GM21529 (cell line): ENCODE data around the gene MCTP1.
A peak's percentile ranks its signal among the peaks of the same experiment; 100 is the strongest.
"Not testable (repeated sequence)": the region's sequence is repeated elsewhere in the genome, so short reads cannot be mapped to it uniquely, and the experiment has no call there.

ENCODE experiments used
- ATAC-seq: cut with Tn5 transposase; IDR thresholded peaks from one replicate; pipeline ENCODE4 v1.9.1; 2021; ENCODE audit not compliant: unreplicated experiment

MCTP1 gene

DNA sequence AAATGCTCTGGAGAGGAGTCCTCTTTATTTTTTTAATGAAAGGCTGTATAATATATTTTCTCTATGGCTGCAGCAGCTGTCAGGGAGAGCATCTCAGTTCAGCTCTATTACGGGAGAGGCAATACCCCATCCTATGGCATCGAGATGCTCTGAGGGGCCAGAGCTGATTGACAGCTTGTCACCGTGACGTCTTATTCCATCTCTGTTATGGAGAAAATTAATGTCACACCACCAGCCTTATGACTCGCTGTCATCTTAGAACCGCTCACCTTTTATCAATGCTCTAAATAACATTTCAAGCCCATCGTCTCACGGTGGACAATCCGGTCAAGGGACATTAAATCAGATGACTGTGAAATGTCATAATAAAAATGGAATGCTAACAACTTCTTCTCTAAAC, 392.9 kb downstream of the MCTP1 start:
- ATAC-seq, result no peak

- no peak for ATAC-seq
Observed at GRCh38 chr5:94891565-94891964, 393.3 kb downstream of the MCTP1 start.

GRCh38 chr5:94890907-94891306, 394.0 kb downstream of the MCTP1 start:
- ATAC-seq, result no peak

DNA sequence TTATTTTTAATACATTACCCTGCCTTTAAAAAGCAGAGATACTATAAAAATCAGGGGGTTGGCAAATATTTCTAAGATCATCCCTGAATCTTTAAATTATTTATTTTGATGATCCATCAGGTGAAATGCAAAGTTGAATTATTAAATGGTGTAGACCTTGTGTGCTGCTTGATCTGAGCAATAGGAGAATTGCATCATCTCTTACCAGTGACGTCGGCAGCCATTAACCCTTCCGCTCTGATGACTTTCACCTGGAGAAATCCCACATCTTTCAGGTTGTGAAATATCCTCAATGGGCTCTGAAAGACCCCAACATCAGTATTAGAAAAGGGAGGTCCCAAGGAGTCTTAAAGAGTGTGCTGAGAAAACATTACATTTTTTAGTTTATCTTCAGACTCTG, 396.2 kb downstream of the MCTP1 start:
- no peak for ATAC-seq

DNA sequence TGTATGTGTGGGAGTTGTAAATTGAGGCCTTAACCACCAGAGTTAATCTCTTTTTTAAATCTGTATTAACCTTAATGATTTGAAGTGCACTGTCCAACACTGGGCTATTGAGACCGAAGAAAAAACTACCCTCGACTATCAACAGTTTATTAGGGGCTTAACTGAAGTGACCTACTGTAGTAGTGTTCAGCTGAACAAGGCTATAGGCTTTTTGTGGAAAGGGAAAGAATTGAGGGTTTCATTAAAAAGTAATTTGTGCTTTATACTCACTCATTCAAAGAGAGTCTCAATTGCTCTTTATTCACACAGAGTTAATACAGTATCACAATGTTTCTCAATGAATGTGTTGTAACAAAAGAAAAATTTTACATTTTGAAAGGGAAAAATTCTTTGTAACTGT, 399.0 kb downstream of the MCTP1 start:
- ATAC-seq, result no peak

DNA sequence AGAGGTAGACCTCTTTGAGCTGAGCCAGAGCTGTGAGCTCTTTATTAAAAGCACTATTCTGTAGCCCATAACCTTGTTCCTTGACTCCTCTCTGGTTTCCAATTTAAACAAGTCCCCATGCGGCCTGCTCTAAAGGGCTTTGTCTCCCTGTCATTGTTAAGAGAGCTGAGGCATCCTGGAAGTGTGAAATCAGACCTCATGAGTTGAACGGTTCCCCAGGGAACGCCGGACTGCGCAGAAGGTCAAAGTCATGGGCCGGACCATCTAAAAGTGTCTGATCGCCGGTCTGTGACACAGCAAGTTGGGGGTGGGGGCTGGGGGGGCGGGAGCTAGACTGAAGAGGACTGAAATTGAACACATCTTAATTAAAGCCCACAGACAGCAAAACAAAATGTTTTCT, 400.6 kb downstream of the MCTP1 start:
- ATAC-seq, result no peak

DNA sequence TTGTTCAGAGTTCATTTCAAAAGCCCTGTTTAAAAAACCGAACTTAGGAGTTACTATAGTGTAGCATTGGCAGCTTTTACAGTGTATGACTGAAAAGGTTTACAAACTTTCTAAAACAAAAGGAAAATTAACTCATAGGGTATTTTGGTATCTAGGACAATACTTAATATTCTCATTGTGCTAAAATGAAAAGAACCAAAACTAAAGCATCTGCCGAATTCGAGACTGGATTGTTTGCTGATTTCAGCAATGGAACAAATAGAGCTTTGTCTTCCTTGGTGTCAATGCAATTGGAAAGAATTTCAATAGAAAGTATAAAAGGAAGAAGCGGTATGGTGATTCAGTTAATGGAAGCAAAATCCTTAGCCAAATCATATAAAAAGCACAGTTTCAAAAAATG, 412.4 kb downstream of the MCTP1 start:
- no peak for ATAC-seq

GRCh38 chr5:94870511-94871183, 414.2 kb downstream of the MCTP1 start:
- no peak for ATAC-seq

DNA sequence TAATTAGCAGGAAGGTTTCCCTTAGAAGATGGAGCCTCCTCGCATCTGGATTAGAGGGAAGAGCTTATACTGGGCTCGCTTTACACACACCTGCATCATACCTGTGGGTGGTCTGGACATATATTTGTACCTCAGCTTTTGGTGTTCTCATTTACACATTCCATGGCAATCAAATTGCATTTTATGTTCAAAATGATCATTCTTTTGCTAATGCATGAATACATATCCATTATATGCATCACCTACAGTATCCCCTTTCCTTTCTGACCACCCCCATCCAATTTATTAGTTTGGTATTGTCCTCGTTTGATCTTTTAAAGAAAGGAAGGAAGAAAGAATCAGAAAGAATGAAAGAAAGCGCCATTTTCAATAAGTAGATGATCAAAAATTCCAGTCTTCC, 415.0 kb downstream of the MCTP1 start:
- ATAC-seq, result no peak

DNA sequence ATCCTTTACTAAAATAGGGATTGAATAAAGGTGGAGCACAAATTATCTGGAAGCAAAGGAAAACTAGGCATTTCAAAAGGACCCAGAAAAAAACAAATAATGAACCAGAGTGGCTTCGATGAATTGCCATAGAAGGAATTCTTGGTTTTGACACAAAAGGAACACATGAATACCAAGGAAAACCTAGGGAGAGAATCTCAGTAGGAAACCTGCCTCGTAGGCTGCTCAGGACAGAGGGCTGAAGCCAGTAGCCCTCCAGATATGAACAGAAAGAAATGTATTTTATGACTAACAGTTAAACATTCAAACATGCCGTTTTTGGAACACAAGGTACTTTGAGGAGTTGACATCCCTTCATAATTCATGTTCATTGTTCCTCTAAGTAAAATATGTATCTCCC, 420.9 kb downstream of the MCTP1 start:
- no peak for ATAC-seq

DNA sequence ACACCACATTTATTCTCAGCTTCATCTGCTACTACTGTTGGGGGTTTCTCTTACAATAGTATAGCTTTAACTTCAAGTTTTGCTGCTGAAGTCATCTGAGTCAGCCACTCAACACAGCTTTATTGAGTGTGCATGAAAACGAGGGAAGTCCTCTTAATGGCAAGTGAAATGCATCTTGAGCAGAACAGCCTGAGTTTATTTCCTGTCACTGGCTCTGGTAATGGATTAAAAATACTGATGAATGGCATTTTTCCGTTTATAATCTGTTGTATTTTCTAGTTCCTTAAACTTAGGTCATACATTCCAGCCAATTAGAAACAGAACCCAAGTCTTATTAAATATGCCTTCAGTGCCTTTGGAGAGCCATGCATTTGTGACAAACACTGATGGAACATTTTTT, 427.8 kb downstream of the MCTP1 start:
- no peak for ATAC-seq

DNA sequence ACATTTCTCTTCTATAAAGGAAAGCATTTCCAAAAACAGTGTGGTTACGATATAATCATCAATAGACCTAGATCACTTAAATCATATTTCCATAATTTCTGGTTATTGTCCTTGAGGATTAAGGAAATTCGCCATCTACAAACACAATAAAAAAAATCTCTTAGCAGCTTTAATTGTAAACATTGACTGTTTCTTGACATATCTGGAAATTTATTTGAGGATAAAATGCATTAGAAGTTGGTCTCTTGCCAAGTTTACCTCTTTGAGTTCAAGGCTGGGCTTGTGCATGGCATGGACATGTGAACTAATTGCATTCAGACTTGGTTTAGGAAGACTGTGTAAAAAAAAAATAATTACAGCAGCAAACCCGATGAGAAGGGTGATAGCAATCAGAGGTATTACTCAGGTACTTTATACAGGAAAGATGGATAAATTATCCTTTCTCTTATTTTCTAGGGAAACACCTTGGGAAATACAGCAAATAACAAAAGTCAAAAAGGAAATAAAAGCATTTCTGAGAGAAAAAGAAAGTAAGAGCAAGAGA, 428.6 kb downstream of the MCTP1 start:
- no peak for ATAC-seq

- no peak for ATAC-seq
Observed at GRCh38 chr5:94855543-94855942, 429.4 kb downstream of the MCTP1 start.

DNA sequence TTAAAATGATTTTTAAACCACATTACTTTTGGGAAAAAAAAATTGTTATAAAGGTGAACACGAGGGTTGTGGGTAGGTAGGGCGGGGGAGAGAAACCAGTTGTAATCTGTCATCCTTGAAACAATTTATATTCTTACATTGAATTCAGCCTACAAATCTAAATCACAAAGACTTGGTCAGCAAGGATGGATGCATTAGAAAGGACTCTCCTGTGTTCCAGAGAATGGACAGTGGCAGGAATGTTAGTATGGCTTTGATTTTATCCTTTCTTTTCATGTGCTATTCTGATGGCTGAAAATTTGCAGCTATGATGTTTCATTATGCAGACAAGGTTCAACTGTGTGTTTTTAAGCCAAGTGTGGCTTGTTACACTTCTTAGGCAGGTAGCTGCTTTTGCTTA, 431.8 kb downstream of the MCTP1 start:
- ATAC-seq, result no peak

DNA sequence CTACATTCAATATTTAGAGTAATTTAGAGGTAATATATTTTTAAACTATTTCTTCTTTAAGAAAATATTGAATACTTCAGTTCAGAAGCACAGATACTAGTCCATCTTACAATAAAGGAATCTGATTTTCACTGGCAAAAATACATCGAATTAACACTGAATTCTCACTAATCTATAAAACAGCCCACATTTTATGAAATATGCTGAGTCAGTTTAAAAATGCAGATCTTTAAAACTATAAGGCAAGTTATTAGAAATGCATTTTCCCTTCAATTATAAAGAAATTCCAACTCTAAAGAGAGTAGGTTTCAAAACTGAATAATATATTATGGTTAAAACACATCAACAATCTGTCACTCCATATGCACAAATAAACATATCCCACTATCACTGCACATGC, 433.9 kb downstream of the MCTP1 start:
- no peak for ATAC-seq

DNA sequence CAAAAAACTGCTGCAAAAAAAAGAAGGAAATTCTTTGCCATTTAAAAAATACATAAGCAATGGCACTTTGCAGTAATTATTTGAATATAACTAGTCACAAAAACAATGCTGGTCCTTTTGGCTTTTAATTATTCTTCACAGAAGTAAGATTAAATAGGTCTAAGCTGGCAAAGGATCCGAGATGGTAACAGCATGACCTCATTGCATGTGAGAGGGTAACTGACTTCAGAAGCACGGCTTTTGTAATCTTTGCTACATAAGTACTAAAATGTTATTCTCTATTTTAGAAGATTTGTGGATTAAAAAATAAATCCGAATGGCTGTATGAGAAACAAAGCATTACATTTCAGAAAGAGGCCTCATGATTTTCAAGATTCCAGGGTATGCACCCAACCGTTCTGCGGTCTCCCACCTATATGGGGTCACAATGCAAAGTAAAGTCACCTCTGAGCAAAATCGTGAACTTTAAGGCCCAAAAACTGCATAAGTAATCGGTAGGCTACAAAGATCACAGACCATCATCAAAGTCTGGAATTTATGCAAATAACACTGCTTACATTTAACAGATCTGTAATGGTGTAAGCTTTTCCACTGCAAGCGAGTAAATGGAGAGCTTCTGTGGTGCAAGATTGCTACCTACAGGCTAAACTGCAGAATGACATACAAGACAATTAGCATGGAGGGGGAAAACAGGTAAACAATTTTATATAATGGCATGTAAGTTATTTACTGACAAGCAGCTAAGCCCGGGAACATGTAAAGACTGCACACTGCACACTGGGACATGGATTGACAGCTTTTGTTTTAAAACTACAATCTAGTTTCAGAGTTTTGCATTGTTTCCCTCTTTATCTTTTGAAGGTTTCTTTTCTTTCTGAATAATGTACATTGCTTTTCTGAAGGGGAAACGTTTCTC, 434.8 kb downstream of the MCTP1 start:
- ATAC-seq, result peak; percentile 96

- no peak for ATAC-seq
Observed at GRCh38 chr5:94849324-94849723, 435.6 kb downstream of the MCTP1 start.

DNA sequence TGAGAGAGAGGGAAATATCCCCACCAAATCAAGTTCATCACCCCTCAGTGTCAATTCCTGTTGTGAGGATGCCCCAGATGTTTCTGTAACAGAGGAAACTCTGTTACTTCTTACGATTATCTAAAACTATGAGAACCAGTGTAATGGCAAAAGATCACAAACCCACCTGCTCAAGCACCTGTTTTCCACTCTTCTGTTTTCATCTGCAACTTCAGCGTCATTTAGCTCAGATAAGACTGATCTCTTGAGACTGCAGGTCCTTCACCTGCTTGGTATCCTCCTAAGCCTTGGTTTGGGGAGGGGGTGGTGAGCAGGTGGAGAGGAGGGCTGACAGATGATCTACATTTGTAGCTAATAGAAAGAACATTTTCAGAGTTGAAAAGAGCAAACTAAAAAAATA, 437.2 kb downstream of the MCTP1 start:
- ATAC-seq, result no peak

- no peak for ATAC-seq
Observed at GRCh38 chr5:94847019-94847418, 437.9 kb downstream of the MCTP1 start.

DNA sequence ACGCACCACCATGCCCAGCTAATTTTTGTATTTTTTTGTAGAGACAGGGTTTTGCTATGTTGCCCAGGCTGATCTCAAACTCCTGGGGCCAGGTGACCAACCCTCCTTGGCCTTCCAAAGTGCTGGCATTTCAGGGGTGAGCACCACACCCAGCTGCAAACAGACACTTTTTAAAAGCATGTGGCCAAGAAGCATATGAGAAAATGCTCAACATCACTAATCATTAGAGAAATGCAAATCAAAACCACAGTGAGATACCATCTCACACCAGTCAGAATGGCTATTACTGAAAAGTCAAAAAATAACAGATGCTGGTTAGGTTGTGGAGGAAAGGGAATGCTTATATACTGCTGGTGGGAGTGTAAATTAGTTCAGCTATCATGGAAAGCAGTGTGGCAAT, 439.2 kb downstream of the MCTP1 start:
- ATAC-seq, result not testable (repeated sequence)

DNA sequence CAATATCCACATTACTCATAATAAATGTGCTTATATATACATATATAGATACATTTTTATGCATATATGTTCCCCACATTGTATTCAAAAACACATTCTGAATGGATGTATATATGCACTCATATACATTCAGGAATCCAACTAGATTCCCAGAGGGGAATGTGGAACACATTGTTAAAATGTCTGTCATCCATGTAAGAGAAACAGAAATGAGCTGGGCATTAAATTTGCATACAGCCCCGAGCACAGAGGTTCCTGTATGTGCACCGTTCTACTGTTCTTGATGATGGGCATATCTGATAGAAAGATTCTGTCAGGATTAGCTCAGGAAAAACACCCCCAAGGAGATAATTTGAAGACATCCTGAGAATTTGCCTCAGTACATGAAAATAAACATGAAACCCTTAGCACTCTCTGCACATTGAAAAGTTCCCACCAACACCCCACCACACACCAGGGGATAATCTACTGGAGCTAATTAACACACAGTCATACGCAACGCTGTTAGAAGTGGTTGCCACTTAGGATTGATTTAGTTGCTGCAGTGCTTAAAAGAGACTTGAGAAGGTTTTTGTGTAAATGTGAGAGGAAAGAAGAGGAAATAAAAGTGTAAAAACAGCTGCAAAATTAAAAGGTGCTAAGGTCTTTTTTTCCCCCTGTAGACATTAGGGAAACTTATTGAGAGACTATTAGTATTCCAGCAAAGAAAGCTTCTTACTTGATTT, 443.1 kb downstream of the MCTP1 start:
- no peak for ATAC-seq

DNA sequence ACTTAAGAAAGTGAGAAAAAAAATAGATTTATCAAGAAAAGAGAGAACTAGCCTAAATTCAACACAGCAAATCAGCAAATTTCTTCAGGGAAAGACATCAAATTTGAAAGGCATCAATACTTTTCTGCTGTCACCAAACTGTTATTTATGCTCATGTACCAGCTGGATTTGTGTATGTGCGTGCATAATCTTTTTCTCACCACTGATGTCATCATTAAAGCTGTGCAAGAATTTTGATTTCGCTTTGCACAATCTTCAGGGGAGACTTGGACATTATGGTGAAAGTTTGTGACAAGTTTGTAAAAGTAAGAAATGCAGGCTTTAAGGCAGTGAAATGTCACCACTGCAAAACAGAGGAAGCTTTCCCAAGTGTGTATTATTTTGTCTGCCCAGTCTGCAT, 451.0 kb downstream of the MCTP1 start:
- ATAC-seq, result no peak
